IPS DF 4.7 (cell line): ENCODE data around the gene ATP5ME.
"Not testable (repeated sequence)": the region's sequence is repeated elsewhere in the genome, so short reads cannot be mapped to it uniquely, and the experiment has no call there.

Source experiments
- DNase-seq: peaks from one replicate; pipeline ENCODE4 v3.0.0-alpha.2; 2013; ENCODE audit warnings: low spot score; ENCODE audit errors: extremely low read depth

Gene ATP5ME

DNA sequence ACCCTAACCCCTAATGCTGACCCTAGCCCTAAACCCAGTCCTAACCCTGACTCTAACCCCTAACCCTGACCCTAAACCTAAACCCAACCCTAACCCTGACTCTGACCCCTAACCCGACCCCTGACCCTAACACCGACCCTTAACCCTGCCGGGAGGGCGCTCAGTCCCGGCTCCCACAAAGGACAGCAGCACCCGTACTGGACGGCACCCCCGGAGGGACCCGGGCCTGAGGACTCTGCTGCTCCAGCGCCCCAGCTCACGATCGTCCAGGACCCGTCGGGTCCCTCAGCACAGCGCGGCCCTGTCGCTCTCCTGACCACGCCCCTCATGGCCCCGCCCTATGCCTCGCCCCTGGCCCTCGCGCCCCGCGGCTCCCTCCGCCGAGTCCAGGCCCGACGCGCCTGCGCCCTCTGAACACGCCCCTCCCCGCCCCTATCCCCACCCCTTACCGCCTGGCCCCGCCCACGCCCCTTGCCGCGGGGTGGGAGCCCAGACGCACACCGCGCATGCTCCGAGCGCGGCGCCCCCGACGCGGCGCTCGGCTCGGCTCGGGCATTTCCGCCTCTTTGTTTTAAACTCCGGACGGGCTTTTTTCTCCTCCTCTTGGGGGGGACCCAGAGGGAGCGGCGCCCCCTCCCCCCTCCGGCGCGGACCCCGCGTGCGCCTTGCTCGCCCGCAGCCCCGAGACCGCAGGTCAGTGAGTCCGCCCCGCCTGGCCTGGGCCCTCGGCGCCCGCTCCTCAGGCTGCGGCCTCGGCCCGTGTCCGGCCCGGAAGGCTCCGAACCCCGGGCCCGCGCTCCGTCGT is 31.4 kb upstream of the ATP5ME start, which contains the start of gene PCGF3:
Gene PCGF3, plus strand, starts transcription at position 555 of the 805 bp plus-strand sequence. CDS start 27,849 bp downstream, outside the sequence.
- DNase-seq = no peak

GRCh38 chr4:704971-705277 is 30.8 kb upstream of the ATP5ME start:
- no peak for DNase-seq

DNA sequence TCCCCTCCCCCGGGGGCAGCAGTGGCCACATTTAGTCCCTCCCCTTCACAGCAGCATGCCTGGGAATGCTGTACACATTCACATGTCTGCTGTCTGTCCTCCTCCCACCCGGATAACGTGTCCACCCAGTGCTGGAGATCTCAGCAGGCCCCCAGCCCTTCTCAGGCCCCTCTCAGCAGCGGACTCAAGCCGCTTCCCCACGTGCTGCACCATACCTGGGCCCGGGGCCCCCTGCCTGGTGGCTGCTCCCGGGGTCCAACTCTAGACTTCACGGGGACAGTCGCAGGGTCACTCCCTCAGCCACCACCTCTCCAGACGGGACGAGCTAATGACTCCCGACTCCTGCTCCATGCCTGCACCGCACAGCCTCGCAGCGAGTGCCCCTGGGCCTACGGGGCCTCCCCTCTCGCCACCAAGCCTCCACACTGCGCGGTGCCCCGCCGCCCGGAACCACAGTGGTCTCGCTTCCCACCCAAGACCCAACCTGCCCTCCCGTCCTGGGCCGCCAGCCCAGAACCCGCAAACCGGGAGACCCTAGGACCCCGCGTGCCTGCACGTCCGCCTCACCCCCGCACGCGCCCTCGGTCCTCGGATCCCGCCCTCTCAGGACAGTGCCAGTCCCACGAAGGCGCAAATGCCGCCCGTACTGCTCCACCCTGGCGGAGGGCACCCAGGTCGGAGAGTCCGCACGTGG is 30.3 kb upstream of the ATP5ME start:
- no peak for DNase-seq

DNA sequence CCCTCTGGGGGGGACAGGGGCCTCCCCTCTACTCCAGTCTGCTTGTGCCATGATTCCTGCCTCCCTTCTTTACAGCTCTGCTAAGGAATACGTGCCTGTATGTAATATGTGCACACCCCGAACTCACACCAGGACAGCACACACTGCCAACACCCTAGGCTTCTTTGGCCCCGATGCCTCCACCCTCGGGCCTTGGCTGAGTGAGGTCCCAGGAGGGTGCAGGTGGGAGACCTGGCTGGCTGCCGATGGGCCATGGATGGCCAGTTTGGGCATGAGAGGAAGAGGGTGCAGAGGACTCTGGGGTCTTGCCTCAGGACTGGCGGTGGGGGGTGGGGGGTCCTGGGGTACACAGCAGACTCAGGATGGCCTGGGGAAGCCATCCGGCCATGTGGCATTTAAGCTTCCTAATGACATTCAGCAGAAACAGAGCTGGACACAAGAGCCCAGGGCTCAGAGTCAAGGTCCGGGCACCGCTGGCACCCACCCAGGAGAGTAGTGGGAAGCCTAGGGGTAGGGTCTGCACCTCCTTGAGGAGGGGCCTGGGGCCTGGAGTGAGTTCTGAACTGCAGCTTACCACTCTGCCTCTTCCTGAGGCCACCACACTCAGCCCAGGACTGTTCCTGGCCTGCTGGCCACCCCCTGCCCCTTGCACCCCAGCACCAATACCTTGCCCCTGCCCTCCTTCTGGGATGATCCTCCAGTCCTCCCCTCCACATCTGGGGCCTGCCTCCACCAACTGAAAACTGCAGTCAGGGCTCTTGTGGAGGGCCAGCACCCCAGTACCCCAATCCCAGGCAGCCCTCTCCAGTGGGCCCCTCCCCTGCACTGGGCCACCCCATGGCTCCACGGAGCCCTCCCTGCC is 29.5 kb upstream of the ATP5ME start:
- no peak for DNase-seq

- no peak for DNase-seq
These were observed 28.6 kb upstream of the ATP5ME start for GRCh38 chr4:702618-703048.

DNA sequence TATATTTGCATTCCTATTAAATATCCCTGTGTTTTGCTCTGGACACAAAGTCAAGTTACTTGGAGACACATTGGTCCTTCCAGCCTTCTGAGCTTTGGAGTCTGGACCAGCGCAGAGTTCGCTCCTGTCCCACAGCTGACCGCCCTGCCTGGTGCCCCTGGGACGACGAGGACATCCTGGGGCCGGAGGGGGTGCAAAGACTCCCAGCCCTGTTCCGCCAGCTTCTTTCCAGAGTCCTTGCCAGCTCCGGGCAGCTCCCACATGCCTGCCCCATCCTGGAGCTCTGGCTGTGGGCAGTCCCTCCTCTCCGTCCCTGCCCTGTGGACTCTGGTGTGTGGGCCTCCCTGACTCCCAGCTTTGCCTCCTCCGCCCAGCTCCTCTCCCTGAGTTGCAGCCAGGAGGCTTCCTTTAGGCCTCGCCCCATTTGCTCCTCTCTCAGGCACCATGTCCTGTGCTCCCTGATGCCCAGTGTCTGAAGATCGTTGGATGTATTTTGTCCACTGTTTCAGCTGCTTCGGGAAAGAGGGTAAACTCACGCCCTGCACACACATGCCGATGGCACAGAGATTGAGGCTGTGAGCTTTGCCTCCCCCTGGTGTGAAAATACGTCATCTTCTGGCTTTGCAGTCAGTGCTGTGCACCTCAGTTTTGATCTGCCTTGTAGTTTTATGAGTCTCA is 26.6 kb upstream of the ATP5ME start:
- no peak for DNase-seq

GRCh38 chr4:699816-700580 is 25.9 kb upstream of the ATP5ME start:
- no peak for DNase-seq

- DNase-seq = not testable (repeated sequence)
These were observed 20.4 kb upstream of the ATP5ME start for GRCh38 chr4:694341-694940.

DNA sequence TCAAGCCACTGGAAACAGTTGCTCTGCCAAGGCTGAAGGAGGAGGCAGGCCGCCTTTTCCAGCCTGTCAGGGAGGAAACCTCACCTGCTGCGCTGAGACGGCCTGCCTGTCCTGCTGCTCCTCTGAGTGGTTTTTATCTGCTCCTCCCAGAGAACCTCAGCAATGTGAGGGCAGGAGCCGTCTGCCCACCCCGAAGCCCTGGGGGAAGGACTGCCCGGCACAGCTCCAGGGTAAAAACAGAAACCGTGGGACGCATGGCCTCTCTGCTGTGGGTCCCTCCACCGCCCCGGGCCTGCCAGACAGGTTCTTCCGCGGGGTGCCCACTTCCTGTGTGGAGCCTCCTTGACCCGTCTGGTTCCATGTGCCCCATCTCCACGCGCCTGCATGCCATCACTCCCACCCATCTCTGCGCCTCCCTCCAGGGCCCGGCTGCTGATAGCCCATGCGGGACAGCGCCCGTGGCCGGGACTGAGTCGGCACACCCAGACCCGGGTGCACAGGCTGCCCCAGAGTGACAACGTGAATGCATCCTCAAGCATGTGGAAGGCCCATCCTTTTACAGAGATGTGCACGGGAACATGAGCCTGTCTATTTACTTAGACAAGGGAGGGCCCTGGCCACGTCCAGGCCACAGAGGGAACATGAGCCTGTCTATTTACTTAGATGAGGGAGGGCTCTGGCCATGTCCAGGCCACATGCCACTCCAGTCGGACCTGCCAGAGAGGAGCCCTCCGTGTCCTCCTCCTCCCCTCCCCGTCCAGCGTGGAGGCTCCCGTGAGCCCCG is 18.9 kb upstream of the ATP5ME start:
- DNase-seq = no peak

GRCh38 chr4:689723-690122 is 15.6 kb upstream of the ATP5ME start:
- no peak for DNase-seq

GRCh38 chr4:688854-689681 is 15.0 kb upstream of the ATP5ME start, which contains the start of gene SLC49A3:
SLC49A3 (minus strand) TSS chr4:689151; CDS start chr4:689127, 24 bp downstream.
- no peak for DNase-seq

- DNase-seq = no peak
These were observed 14.1 kb upstream of the ATP5ME start for GRCh38 chr4:687971-688853.

DNA sequence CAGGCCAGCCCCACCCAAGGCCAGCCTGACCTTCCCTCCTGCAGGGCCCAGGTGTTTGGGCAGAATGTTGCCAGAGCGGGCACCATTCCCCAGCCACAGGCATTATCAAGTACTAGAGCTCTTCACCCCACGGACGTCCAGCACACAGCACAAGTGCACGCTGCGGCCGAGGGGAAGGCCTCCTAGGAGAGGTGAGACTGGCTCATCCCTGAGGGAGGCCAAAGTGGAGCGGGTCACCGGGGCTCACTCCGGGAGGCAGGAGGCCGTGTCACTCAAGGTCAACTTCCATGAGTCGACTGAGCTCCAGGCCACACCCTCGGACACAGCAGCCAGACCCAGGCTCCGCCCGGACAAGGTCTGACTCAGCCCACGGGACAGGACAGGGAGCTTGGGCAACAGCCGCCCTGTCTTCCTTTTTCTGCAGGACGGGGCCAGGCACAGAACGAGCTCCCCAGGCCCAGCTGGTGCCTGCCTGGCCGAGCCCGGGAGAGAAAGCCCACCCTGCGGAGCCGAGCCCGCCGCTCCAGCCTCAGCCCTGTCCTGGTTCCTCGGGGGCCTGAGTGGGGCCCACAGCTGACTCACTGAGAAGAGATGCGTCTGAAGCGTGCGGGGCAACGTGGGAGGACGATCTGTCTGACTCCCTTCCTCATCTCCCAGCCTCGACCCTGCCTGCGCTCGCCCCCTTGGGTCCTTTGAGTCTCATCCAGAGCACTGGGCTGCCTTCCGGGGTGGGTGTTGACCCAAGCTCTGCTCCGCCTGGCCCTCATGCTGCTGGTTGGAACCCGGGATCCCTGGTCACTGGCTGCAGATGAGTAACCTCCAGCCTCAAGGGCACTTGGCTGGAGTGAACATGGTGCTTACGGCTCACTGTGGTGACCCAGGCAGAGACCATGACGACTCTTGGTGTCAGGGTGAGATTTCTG is 13.2 kb upstream of the ATP5ME start:
- no peak for DNase-seq

GRCh38 chr4:686413-687040 is 12.5 kb upstream of the ATP5ME start:
- no peak for DNase-seq

DNA sequence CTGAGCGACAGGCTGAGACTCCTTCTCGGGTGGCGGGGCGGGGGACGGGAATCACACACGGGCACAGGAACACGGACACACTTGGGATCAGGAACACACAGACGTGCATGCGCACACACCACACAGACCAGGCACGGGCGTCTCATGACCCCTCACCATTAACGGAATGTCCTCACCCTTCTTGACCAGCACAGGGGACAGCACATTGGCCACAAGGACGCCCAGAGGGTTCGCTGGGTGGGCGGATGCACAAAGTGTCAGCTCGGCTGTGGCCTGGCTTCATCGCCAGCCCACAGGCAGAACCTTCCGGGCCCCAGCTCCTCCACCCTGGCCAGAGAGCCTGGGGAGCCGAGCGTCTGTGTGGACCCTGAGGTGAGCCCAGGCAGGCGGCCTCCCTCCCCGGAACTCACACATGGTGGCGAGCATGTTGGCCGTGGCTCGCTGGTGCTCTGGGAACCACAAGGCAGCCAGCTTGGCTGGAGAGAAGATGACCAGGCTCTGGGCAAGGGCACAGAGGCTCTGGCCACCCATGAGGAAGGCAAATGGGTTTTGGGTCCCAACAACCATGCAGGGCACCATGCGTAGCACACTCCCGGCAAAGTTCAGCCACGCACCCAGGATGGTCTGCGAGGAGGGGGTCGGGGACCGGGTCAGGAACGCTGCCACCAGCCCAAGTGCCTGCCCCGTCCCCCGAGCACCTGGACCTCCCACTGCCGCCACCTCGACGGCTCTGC is 11.8 kb upstream of the ATP5ME start:
- DNase-seq = no peak
